Measurements from ENCODE around the gene OOSP4B.

DNA sequence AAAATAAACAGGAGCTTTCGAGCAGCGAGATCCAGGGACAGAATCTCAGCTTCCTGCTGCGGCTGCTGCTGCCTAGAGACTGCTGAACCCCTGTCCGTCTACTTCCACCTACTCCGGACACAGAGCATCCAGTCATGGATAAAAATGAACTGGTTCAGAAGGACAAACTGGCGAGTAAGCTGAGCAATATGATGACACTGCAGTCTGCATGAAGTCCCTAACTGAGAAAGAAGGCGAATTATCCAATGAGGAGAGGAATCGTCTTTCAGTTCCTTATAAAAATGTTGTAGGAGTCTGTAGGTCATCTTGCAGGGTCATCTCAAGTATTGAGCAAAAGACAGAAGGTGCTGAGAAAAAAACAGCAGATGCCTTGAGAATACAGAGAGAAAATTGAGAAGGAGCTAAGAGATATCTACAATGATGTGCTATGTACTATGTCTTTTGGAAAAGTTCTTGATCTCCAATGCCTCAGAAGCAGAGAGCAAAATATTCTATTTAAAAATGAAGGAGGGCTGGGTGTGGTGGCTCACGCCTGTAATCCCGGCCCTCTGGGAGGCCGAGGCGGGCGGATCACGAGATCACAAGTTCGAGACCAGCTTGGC, 60.3 kb downstream of the OOSP4B start:
- TF ChIP-seq CTCF (IDR thresholded peaks at IDR 0.05) (no peak), RAD21 (conservative IDR thresholded peaks at IDR 0.05 in 1 of 2, IDR thresholded peaks at IDR 0.05 in 1 of 2) (no peak), KDM1A (IDR thresholded peaks at IDR 0.05; ENCODE audit: low read depth) (no peak), POLR2A (IDR thresholded peaks at IDR 0.05; ENCODE audit: low read length) (no peak)
- TF ChIP-seq, protein P1, sequence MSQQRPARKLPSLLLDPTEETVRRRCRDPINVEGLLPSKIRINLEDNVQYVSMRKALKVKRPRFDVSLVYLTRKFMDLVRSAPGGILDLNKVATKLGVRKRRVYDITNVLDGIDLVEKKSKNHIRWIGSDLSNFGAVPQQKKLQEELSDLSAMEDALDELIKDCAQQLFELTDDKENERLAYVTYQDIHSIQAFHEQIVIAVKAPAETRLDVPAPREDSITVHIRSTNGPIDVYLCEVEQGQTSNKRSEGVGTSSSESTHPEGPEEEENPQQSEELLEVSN (IDR thresholded peaks at IDR 0.05; ENCODE audit: borderline replicate concordance, low read depth): no peak
